ENCODE results near the gene RPS6KA4. TPM values are rescaled to one million over a fixed set of nuclear protein-coding genes. Genes with fewer than 3 reads are reported as not detected.

The RPS6KA4 gene
- total RNA-seq, 1 experiment from 2014 or later = 59.4 TPM

GRCh38 chr11:64357904-64358535 is 942 bp upstream of the RPS6KA4 start:
- in situ Hi-C loops (cut with HindIII; ENCODE audit: low pct_unique_long_range_greater_than_20kb, low sequenced_read_pairs) = no loop called here
- DNase-seq (ENCODE audit: low read depth) = no peak

GRCh38 chr11:64358536-64358906 is 441 bp upstream of the RPS6KA4 start:
- in situ Hi-C loops (cut with HindIII; ENCODE audit: low pct_unique_long_range_greater_than_20kb, low sequenced_read_pairs) = no loop called here
- peak; percentile 30 for DNase-seq (ENCODE audit: low read depth)

- in situ Hi-C loops (cut with HindIII; ENCODE audit: low pct_unique_long_range_greater_than_20kb, low sequenced_read_pairs) = no loop called here
- no peak for DNase-seq (ENCODE audit: low read depth)
Observed at GRCh38 chr11:64359712-64360445, 917 bp downstream of the RPS6KA4 start.

- in situ Hi-C loops (cut with HindIII; ENCODE audit: low pct_unique_long_range_greater_than_20kb, low sequenced_read_pairs) = no loop called here
- no peak for DNase-seq (ENCODE audit: low read depth)
Observed at GRCh38 chr11:64360448-64360921, 1.5 kb downstream of the RPS6KA4 start.

- in situ Hi-C loops (cut with HindIII; ENCODE audit: low pct_unique_long_range_greater_than_20kb, low sequenced_read_pairs) = no loop called here
- no peak for DNase-seq (ENCODE audit: low read depth)
Observed at GRCh38 chr11:64361659-64362058, 2.7 kb downstream of the RPS6KA4 start.

- in situ Hi-C loops (cut with HindIII; ENCODE audit: low pct_unique_long_range_greater_than_20kb, low sequenced_read_pairs) = no loop called here
Observed at GRCh38 chr11:64362339-64362738, 3.4 kb downstream of the RPS6KA4 start.

GRCh38 chr11:64364435-64364834 is 5.5 kb downstream of the RPS6KA4 start:
- in situ Hi-C loops (cut with HindIII; ENCODE audit: low pct_unique_long_range_greater_than_20kb, low sequenced_read_pairs) = no loop called here

More at GRCh38 chr11:64362339-64362738, 3.4 kb downstream of the RPS6KA4 start:
- no peak for DNase-seq (ENCODE audit: low read depth)

GRCh38 chr11:64364911-64365310 is 5.9 kb downstream of the RPS6KA4 start:
- in situ Hi-C loops (cut with HindIII; ENCODE audit: low pct_unique_long_range_greater_than_20kb, low sequenced_read_pairs) = no loop called here
- DNase-seq (ENCODE audit: low read depth) = no peak

More at GRCh38 chr11:64364435-64364834, 5.5 kb downstream of the RPS6KA4 start:
- no peak for DNase-seq (ENCODE audit: low read depth)

GRCh38 chr11:64366751-64367150 is 7.8 kb downstream of the RPS6KA4 start:
- DNase-seq (ENCODE audit: low read depth) = no peak
- in situ Hi-C loops (cut with HindIII; ENCODE audit: low pct_unique_long_range_greater_than_20kb, low sequenced_read_pairs) = no loop called here

GRCh38 chr11:64367931-64368672 is 9.1 kb downstream of the RPS6KA4 start:
- DNase-seq (ENCODE audit: low read depth) = no peak
- in situ Hi-C loops (cut with HindIII; ENCODE audit: low pct_unique_long_range_greater_than_20kb, low sequenced_read_pairs) = no loop called here

GRCh38 chr11:64368673-64369074 is 9.7 kb downstream of the RPS6KA4 start:
- DNase-seq (ENCODE audit: low read depth) = no peak
- in situ Hi-C loops (cut with HindIII; ENCODE audit: low pct_unique_long_range_greater_than_20kb, low sequenced_read_pairs) = no loop called here

GRCh38 chr11:64369440-64370421 is 10.8 kb downstream of the RPS6KA4 start:
- DNase-seq (ENCODE audit: low read depth) = no peak
- in situ Hi-C loops (cut with HindIII; ENCODE audit: low pct_unique_long_range_greater_than_20kb, low sequenced_read_pairs) = no loop called here

- in situ Hi-C loops (cut with HindIII; ENCODE audit: low pct_unique_long_range_greater_than_20kb, low sequenced_read_pairs) = no loop called here
- no peak for DNase-seq (ENCODE audit: low read depth)
Observed at GRCh38 chr11:64371201-64371600, 12.2 kb downstream of the RPS6KA4 start.

GRCh38 chr11:64372021-64372420 is 13.1 kb downstream of the RPS6KA4 start:
- in situ Hi-C loops (cut with HindIII; ENCODE audit: low pct_unique_long_range_greater_than_20kb, low sequenced_read_pairs) = no loop called here
- no peak for DNase-seq (ENCODE audit: low read depth)

GRCh38 chr11:64372802-64373597 is 14.0 kb downstream of the RPS6KA4 start:
- in situ Hi-C loops (cut with HindIII; ENCODE audit: low pct_unique_long_range_greater_than_20kb, low sequenced_read_pairs) = no loop called here
- peak; percentile 87 for DNase-seq (ENCODE audit: low read depth)

- DNase-seq (ENCODE audit: low read depth) = no peak
- in situ Hi-C loops (cut with HindIII; ENCODE audit: low pct_unique_long_range_greater_than_20kb, low sequenced_read_pairs) = no loop called here
Observed at GRCh38 chr11:64373598-64373974, 14.6 kb downstream of the RPS6KA4 start.

GRCh38 chr11:64376071-64376470 is 17.1 kb downstream of the RPS6KA4 start:
- in situ Hi-C loops (cut with HindIII; ENCODE audit: low pct_unique_long_range_greater_than_20kb, low sequenced_read_pairs) = no loop called here
- DNase-seq (ENCODE audit: low read depth) = no peak

Measured in Caki2 (cell line).